NCI-H1105 (cell line): ENCODE results near the gene ACAP1.
A peak's percentile ranks its signal among the peaks of the same experiment; 100 is the strongest.

Experiments
- DNase-seq: peaks from one replicate; lab custom pipeline; 2025; lab: John Stamatoyannopoulos, UW

Gene ACAP1

GRCh38 chr17:7391307-7391706 lies 55.0 kb downstream of the ACAP1 start:
- no peak for DNase-seq

DNA sequence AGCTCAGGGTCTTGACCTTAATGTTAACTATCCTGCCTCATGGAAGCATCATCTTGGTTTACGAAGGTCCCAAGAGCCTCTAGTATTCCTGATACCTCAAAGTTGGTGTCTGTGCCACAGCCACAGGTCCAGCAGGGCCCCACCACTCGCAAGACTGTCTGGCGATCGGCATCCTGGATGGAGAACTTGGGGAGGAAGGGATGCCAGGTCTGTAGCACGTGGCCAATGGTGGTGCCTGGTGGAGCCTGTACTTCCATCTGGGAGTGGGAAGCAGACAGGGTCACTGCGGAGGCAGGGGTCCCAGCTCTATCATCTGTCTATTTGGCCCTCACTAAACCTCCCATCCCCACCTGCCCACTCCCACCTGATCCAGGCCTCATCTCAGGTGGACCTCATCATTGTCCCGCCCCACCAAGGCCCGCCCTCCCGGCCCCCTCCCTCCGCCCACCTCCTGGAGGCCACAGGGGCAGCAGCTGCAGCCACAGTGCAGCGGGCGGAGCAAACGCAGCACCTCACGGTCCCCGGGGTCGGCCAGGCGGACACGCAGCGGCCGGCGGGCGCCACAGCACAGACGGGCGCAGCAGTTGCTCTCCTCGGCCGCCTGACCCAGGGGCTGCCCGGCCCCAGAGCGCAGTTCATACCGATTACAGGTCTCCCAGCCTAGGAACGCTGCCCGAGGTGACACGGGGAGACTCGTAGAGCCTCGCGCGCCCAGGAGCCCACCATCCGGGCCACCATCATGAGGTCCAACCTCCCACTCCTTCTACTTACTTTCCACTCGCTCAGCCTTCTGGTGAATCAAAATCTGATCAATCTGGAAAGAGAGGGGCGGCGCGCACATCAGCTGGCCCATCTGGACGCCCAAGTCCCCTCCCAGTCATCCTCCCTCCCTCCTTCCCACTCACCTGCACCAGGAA lies 56.6 kb downstream of the ACAP1 start:
- DNase-seq = no peak

DNA sequence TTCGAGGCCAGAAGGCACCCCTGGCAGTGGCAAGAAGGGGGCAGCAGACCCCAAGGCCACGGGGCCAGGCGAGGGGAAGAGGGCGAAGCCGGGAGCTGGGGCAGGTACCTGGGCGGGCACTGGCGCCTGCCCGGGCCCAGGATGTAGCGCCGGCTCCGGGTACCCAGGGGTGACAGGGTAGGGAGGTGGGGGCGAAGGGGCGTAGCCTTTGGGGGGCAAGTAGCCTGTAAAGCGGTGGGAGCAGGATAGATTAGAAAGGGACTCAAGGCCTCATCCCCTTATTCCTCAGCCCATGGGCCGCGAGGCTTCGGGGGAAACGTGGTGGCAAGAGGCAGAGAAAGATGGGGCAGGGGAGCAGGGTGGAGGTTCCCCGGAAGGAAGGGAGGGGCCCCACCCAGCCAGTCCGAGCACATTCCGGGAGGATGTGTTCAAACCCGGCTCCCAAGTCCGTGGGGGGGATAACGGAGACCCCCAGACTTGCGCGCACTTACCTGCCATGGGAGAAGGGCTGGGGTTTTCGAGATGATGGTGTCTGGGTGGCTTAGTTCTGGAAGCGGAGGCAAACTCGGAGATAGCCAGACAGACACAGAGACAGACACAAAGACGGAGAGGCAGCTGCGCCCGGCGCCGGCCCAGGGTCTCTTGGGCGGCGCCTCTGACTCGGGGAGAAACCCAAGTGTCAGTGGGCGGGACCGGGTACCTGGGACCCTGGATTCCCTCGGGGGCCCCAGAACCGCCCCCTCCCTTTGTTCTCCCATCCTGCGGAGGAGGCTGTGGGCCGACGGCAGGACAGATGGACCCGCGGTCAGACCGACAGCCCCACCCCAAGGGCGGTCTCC lies 57.5 kb downstream of the ACAP1 start:
- DNase-seq = peak; percentile 74

DNA sequence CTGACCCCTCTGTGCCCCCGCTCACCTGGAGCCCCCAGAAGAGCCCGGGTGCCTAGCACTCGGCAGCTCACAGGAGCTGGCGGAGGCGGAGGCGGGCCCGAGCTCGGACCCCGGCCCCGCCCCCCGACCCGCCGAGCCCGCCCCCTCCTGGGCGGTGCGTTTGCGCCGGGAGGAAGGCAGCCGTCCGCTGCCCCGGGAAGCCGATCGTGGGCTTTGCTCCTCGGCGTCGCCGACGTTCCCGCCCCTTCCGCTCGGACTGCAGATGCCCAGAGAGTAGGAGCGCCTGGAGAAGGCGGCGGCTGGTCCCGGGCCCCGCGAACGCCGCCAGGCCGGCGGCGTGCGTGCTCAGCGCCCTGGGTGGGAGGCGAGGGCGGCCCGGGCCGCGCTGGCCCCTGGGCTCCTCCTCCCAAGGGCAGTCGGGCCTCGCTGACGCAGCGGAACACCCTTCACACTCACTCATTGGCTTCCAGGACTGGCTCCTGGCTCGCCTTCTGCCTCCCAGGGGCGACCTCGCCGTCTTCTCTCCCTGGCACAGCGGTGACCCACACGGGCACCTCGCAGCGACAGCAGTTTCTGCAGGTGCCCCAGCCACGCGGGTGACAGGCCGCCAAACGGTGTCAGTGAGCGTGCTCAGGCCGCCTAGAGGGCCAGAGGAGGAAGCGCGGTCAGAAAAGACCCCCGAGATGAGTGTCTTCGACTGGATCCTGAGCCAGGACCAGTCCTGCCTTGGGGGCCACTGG lies 58.3 kb downstream of the ACAP1 start, which contains the start of gene PLSCR3:
Gene PLSCR3 (minus strand): TSS at position 74 of the 740 bp plus-strand sequence. CDS start 415 bp downstream, outside the sequence.
- peak; percentile 75 for DNase-seq

DNA sequence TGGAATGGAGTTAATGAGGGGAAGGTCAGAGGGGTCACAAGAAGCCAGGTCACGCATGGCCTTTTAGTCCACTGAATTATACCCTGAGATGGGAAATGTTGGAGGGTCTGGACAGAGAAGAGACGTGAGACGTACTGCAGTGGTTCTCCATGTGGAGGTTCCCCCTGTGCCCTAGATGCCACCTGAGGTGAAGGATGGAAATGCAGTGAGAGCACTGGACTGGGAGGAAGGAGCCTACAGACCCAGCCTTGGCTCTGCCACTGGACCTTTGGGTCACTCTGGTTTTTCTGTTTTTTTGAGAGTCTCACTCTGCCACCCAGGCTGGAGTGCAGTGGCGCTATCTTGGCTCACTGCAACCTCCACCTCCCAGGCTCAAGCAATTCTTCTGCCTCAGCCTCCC lies 59.8 kb downstream of the ACAP1 start:
- no peak for DNase-seq

GRCh38 chr17:7398612-7399011 lies 62.3 kb downstream of the ACAP1 start:
- no peak for DNase-seq
